HPDE6-E6E7 (cell line): ENCODE data around the gene CENPK.
"Not testable (repeated sequence)": the region's sequence is repeated elsewhere in the genome, so short reads cannot be mapped to it uniquely, and the experiment has no call there.

Experiments
- DNase-seq: peaks from one replicate; pipeline ENCODE4 v3.0.0; 2011; ENCODE audit warnings: missing footprints; ENCODE audit errors: extremely low spot score

The CENPK gene

DNA sequence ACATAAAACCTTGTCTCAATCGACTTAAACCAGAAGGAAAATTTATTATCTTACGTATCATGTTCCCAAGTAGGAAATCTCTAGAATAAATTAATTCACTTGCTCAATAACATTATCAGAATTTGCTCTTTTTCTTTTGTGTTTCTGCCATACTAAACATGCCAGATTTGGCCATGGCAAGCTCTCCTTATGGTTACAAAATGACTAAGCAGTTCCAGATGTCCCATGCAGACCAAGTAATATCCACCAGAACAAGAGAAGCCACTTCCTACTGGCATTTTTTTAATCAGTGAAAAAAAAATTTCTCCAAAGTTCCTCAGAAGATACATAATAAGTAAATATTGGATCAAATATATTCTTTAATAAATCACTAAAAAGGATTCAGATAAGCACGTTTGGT lies 56.0 kb downstream of the CENPK start:
- DNase-seq = no peak

DNA sequence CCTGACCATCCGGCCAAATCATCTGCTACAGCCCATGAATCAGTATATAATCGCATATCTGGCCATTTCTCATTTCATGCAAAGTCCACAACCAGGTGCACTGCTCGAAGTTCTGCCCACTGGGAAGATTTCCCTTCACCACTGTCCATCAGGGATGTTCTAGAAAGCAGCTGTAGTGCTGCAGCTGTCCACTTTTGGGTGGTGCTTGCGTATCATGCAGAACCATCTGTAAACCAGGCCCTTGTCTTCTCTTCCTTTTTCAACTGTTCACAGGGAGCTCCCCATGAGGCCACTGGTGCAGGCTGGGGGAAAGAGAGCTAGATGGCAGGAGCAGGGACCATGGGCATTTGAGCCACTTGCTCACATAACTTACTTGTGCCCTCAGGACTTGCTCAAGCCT lies 73.8 kb downstream of the CENPK start:
- DNase-seq = no peak

DNA sequence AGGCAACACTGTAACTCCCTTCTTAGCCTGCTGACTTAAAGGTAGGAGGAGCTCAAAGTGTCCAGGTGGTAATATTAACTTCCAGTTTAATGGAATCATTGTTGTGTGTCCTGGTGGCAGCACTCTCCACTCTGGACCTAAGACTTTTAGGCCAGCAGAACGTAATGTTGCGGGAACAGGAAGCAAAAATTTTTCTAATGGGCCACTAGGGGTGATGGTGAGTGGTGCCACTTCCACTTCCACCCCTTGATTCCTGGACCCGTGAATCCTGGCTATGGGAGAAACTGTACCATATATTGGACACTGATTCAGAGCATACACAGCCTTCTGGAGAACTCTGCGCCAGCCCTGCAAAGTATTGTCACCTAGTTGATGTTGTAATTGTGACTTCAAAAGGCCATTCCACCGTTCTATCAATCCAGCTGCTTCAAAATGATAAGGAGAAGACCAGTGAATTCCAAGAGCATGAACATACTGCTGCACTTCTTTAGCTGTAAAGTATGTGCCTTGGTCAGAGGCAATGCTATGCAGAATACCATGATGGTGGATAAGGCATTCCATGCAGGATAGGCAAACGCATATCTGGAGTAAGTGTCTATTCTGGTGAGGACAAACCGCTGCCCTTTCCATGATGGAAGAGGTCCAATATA lies 74.8 kb downstream of the CENPK start:
- DNase-seq = not testable (repeated sequence)

DNA sequence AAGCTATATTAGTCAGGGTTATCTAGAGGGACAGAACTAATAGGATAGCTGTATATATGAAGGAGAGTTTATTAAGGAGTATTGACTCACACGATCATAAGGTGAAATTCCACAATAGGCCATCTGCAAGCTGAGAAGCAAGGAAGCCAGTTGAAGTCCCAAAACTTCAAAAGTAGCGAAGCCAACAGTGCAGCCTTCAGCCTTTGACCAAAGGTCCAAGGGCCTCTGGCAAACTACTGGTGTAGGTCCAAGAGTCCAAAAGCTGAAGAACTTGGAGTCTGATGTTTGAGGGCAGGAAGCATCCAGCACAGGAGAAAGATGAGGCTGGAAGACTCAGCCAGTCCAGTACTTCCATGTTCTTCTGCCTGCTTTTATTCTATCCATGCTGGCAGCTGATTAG lies 76.2 kb downstream of the CENPK start:
- not testable (repeated sequence) for DNase-seq

DNA sequence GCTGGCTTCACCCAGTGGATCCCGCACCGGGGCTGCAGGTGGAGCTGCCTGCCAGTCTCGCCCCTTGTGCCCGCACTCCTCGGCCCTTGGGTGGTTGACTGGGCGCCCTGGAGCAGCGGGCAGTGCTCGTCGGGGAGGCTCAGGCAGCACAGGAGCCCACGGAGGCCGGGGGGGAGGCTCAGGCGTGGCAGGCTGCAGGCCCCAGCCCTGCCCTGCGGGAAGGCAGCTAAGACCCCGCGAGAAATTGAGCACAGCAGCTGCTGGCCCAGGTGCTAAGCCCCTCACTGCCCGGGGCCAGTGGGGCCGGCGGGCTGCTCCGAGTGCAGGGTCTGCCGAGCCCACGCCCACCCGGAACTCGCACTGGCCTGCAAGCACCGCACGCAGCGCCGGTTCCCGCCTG lies 77.6 kb downstream of the CENPK start:
- DNase-seq = no peak

DNA sequence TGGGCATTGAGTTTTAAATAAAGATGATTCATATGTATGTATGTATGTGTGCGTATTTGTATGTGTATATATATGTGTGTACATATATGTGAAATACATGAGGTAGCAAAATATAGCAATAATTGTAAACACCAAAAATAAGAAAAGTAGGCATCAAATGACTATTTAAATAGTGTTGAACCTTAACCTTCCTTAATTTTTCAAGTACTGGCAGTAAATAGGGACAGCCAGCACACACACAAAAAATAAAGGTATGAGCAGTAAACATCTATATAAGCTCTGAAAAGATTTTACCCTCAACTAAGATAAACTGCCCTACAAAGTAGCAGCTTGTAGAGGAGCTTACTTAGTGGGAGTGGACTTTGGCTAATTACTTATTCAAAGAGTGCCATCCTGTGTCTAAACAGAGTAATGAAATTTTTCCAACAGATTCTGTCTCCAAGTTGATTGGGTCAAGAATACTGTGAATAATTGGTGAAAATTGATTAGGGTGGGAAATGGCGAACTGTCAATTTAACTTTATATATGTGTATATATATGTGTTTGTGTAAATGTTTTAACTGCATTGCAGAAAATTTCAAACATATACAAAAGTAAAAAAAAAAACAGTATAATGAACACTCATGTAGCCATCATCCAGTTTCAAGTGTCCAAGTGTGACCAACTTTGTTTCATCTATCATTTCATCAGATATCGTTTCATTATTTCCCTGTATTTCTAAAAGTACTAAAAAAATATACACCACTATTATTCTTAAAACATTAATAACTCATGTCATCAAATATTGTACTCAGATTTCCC lies 79.2 kb downstream of the CENPK start:
- DNase-seq = no peak

DNA sequence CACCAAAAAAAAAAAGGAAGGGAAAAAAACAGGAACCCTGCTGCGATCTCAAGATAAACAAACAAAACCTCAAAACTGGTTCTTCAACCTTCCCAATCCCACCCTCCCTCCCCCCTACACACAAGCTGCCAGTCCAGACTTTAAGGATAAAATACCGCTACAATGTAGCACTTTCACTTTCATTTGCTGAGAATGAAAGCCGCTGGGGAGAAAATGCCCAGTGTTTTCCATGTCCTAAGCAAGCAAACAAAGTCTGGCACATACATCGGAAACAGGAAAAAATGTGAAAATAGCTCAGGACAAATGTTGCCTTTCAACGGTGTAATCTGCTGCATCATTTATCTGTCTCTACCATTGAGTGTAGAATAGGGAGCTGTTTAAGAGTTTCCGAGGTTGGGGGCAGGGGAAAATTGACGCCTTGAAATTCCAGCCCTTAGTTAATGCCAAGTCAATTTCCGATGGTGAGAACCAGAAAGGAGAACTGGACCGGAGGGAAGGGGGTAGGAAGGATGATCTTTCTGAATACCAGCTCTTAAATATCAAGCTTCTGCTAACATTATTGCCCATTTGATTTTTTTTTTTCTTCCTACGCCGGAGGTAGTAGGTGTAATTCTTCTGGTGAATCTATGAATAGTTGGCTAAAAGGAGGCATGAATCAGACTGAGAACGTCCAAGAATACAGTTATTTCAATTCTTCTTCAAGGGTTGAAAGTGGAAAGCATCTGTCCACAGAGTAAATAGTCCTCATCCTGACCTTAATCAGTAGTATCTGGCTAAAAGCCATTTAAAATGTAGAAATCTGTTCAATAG lies 80.0 kb downstream of the CENPK start:
- DNase-seq = peak; percentile 46

DNA sequence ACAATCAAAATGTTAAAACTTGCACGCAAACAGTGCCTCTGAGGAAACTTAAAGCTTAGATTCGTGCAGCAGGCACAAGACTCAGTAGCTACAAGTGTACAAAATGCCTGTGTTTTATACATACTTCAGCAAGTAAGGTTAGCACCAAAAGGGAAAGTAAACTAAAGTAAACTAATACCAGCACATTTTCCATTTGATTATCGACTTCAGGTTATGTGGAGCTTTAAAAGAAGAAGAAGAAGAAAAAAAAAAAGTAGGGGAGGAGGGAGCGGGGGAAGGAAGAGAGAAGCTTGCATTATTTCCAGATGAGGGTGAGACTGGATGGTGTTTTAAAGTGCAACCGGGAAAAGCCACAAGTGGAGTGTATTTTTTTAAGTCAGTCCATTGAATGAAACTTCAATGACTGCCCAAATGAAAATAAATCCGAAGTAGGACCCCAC lies 80.7 kb downstream of the CENPK start:
- no peak for DNase-seq

DNA sequence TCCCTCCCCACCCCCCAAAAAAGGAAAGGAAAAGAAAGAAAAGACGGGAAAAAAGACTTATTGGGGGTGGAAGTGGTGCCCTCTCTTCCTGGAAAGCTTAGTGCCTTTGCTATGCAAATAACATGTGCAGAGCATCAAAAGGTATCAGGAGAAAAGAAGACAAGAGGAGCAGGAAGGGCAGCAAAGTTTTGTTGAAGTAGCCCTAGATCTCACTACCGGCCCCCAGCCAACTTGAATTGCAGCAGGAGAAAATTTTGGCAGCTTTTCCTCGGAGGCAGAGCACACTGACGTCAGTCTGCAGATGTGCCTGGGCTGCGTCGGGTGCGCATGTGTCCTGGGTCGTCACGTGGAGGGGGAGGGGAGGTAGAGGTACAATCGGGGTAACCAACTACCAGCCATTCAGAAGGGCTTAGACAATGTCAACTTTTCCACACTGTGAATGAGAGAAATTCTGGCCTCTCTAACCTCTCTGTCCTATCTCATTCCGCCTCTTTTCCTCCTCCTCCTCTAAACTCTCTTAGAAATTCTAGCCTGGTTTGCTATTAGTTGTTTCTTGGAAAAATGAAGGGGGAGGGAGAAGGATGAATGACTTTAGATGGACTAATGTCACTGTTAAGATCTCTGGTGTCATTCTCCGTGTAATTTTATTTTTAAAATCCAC lies 81.2 kb downstream of the CENPK start, which contains the start of gene ADAMTS6:
Gene ADAMTS6 (minus strand): TSS at position 286 of the 661 bp plus-strand sequence. CDS start 8,247 bp downstream, outside the sequence.
- DNase-seq = peak; percentile 49

DNA sequence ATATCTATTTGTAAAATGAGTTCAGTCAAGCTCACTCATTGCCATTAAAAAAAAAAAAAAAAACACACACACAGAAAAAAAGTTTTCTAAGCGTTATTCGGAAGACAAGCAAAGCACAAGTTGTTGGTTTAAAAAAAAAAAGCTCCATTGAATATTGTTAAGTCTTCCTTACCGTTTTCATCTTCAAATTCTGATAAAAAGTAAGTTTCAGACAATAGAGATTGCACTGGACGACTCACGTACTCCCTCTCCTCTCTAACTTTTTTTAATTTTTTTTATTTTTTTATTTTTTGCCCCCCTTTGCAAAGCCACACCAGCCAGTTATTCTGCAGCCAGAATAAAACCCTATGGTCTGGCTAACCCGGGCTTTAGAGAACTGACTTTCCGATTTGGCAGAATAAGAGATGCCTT lies 81.8 kb downstream of the CENPK start:
- DNase-seq = no peak

DNA sequence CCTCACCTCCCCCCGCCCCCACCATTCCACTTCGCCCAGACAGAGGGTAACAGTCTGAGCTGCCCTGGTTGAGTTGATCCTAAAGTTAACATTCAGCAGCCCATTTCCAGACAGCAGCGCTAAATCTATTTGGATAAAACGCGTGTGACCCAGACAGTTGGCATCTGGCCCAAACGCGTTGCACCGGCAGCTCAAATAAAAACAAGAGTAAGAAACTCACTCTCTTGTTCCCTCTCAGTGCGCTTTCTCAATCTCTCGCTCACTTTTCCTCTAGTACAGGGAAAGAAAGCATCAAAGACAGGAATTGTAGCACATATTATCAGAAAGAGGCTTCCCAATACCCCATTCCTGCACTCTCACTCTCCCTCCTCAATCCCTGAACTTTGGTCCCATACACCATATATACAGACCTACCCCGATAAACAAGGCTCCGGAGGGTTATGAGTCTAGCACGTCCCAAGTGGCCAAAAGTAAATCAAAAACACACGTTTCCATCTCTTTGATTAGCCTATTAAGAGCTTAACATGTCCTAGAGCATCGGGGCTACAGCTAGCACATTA lies 82.6 kb downstream of the CENPK start:
- no peak for DNase-seq

DNA sequence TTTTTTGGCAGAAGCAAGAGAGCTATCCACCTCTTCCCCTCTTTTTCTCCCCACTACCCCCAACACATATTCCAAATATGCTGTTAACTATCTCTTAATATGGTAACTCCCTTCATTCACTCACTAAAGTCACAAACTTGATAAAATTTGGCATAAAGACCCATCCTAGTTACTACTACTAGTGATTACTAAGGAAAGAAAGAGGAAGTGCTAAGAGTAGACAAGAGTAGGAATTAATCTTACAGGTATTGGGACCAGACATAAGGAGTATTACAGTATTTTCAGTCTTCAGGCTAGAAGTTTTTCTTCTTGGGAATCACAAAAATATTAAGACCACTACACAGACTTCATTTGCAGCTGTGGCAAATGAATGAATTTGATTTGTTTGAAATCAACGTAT lies 83.4 kb downstream of the CENPK start:
- no peak for DNase-seq

DNA sequence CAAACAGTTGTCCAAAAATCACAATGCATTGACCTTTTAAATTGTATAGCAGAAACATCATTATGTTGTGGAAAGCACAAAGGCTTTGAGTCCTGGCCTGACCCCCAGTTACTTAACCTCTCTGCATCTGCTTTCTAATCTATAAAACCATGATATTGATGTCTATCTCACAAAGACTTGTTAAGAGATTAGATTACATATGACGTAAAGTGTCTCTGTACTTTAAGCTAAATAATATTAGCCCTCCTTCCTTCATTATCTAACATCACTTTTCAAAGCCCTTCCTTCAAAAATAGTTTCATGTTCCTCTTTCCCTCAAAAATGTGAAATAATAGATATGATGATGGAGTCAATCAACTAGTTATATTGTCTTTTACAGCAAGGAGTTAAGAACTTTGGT lies 84.6 kb downstream of the CENPK start:
- DNase-seq = no peak

DNA sequence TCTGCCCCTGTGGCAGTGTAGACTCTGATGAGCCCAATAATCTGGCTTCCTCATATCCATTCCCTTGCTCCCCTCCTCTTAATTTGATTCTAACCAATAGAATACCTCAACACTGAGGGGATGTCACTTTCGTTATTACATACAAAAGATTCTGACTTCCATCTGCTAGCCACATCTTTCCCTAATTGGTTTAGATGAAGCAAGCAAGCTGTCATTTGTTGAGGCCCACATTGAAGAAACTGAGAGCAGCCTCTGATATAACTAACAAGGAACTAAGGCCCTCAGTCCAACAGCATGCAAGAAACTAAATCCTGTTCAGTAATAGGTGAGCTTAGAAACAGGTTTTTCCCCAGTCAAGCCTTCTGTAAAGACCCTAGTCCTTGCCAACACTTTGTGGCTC lies 87.1 kb downstream of the CENPK start:
- DNase-seq = no peak

DNA sequence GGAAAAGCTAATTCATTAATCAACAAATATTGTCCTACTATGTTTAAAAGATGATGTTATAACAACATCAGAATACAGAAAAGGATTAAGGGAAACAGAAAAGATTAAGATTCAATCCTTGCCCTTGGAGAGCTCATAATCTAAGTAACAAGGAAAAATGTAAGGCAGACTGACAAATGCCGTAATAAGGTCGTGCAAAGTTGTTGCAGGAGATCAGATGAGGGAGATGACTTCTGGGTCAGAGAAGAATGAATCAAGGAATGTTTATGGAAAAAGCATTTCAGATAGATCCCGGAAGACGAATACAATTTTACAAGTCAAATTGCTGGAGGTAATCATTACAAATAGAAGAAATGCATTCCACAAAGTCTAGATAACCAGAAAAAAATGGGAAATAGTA lies 87.6 kb downstream of the CENPK start:
- DNase-seq = no peak

DNA sequence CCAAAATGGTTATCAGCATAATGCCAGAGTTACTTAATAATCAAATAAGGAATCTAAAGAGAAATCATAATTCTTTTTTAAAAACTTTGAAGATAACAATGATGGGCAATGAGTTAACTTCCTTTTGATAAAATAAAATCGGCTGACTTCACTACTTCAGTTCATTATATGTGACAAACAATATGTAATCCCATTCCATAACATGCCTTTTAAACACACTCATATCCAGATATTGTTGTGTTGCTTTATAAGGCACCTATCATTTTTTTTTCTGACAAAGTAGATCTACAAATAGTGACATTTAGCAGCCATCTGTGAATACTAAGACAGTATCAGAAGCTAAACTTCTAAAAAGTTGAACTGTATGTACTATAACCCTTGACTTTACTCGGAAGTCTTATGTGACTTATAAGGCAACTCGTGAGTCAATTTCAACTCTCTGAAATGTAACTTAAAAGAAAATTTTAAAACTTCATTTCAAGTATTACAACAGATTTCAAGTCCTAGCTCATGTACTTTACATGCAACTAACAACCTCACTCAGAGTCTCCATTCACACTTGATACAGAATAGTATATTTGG lies 88.7 kb downstream of the CENPK start:
- DNase-seq = no peak

DNA sequence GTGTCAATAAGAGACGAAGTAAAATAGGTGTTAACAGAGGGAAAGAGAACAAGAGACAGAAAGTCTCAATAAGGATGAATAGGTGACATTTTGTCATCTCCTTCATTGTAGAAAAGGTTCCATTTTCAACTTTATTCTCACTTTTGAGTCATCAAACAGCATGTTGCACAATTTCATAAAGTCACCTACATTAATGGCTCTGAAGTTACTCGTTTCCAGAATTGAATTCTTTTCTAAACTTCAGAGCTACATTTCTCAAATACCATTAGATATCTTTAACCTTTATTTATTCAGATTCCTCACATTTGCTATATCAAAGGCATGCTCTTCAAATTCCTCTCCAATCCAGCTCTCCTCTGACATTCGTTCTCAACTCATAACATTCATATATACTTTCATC lies 94.3 kb downstream of the CENPK start:
- DNase-seq = no peak
